Measurements from ENCODE around the gene CADM1. TPM values are rescaled to one million over a fixed set of nuclear protein-coding genes. Genes with fewer than 3 reads are reported as not detected.

The CADM1 gene
- total RNA-seq, 2 donors from 2014 or later = 49.6 to 137 TPM

DNA sequence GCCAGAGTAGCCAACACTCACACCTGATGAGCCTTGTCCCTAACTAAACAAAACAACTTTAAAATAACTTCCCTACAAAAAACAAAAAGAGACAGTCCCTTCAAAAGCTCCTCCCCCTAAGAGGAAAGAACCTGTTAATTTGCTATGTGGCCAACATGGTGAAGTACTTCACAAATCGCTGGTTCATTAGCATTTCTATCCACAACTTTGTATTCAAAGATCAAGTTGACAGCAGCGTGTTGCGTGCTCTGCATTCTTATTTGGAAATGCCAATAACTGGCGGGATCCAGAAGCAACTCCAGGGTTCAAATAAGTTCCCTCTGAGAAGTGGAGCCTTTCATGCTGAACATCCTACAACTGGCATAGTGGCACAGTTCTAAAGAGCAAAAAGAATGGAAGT is 48.6 kb downstream of the CADM1 start:
- no peak for DNase-seq (ENCODE audit: low spot score)
- no peaks in the 10 kb centered on the region for H3K36me3 ChIP-seq
- H3K27ac ChIP-seq = no peak overlapping the region
- H3K4me3 ChIP-seq = no peak overlapping the region
- no peaks in the 10 kb centered on the region for H3K27me3 ChIP-seq (replicated peaks; ENCODE audit: insufficient read depth)
- intact Hi-C loops (cut with DNase I) = no loop called here
- TF ChIP-seq, protein P1, sequence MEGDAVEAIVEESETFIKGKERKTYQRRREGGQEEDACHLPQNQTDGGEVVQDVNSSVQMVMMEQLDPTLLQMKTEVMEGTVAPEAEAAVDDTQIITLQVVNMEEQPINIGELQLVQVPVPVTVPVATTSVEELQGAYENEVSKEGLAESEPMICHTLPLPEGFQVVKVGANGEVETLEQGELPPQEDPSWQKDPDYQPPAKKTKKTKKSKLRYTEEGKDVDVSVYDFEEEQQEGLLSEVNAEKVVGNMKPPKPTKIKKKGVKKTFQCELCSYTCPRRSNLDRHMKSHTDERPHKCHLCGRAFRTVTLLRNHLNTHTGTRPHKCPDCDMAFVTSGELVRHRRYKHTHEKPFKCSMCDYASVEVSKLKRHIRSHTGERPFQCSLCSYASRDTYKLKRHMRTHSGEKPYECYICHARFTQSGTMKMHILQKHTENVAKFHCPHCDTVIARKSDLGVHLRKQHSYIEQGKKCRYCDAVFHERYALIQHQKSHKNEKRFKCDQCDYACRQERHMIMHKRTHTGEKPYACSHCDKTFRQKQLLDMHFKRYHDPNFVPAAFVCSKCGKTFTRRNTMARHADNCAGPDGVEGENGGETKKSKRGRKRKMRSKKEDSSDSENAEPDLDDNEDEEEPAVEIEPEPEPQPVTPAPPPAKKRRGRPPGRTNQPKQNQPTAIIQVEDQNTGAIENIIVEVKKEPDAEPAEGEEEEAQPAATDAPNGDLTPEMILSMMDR (IDR thresholded peaks at IDR 0.05) = no peak
- no peak for TF ChIP-seq POLR2A (IDR thresholded peaks at IDR 0.05)
- no peak for TF ChIP-seq POLR2AphosphoS5 (IDR thresholded peaks at IDR 0.05)
- H3K4me1 ChIP-seq (replicated peaks) = no peaks in the 10 kb centered on the region
- WGBS = 93% methylated on average over 4 of the region's 4 CpGs
- no peaks in the 10 kb centered on the region for H3K9me3 ChIP-seq

DNA sequence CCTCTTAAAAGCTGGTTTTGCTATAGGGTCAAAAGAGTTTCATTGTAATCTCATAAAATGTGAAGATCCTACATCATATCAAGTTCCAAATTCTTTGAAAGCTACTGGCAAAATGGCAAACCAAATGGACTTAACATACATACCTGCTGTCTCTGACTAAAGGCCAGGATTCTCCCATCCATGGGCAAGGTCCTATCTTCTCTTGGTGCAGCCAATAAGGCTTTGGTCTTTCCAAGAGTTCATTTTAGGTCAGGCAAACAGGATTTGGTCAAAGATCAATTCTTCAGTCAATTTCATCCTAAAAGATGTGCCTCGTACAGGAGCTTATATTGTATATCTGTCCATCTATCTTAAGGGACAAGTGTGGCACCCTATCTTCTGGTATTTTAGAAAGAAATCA is 49.7 kb downstream of the CADM1 start:
- intact Hi-C loops (cut with DNase I) = no loop called here
- 93% methylated on average over 1 of the region's 1 CpG for WGBS
- H3K4me1 ChIP-seq (replicated peaks) = no peaks in the 10 kb centered on the region

DNA sequence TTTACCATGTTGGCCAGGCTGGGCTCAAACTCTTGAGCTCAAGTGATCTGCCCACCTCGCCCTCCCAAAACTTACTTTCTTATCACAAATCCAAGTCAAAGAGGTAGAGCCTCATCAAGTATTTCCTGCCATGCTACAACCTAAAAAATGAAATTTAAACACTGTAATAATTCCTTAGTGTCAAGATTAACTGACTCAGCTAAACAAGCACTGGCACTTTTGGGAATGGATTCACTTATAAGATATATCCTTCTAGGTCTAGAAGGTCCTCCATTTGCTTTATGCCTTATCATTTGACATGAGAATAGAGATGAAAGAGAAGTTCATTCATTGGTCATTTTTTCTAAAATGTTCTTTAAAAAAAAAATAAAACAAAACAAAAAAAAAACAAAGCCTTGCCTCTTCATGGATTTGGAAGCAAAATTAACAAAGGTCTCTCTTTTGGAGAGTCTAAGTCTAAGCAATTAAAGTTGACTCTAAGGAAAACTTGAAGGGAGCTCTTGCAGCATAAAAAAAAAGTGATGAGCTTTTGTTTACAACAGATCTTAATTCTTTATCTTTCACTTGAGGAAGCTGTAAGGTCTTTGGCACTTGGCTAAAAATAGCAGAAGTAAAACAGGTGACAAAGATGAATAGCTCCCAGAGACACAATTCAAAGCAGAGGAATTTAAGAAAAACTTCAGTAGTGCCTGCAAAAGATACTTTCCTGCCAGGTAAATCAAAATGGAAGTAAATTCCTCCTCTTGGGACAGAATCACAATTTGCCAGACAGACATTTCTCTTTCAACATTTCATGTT is 50.3 kb downstream of the CADM1 start:
- Histone ChIP-seq H3K9me3 (no peaks in the 10 kb centered on the region), H3K27me3 (replicated peaks; ENCODE audit: insufficient read depth) (no peaks in the 10 kb centered on the region), H3K4me1 (replicated peaks) (no peaks in the 10 kb centered on the region), H3K27ac (no peak overlapping the region), H3K36me3 (no peaks in the 10 kb centered on the region), H3K4me3 (no peak overlapping the region)
- TF ChIP-seq POLR2AphosphoS5 (IDR thresholded peaks at IDR 0.05) = no peak
- WGBS = 100% methylated on average over 1 of the region's 1 CpG
- no peak for DNase-seq (ENCODE audit: low spot score)
- intact Hi-C loops (cut with DNase I) = no loop called here

More for the DNA sequence above, 49.7 kb downstream of the CADM1 start:
- H3K4me3 ChIP-seq = no peak overlapping the region
- no peaks in the 10 kb centered on the region for H3K9me3 ChIP-seq
- H3K27me3 ChIP-seq (replicated peaks; ENCODE audit: insufficient read depth) = no peaks in the 10 kb centered on the region
- H3K27ac ChIP-seq = no peak overlapping the region
- no peak for DNase-seq (ENCODE audit: low spot score)
- no peak for TF ChIP-seq POLR2A (IDR thresholded peaks at IDR 0.05)
- no peak for TF ChIP-seq POLR2AphosphoS5 (IDR thresholded peaks at IDR 0.05)
- TF ChIP-seq, protein P1 (IDR thresholded peaks at IDR 0.05) = no peak
- no peaks in the 10 kb centered on the region for H3K36me3 ChIP-seq

DNA sequence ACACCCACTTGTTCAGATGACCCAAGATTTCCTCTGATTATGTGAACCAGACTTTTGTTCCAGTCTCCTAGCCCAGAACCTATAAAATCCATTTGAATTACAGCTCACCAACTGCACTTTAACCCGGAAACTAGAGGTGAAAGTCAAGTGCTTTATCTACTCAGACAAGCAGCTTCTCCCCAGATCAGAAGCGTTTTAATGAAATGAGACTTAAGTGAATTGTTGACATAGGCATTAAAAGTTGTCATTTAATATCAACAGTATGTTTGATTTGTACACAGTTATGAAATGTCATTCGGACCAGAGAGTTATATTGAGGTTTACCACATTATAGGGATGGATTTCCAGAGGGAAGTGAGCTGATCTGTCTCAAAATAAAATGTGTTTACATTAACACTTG is 52.0 kb downstream of the CADM1 start:
- DNase-seq (ENCODE audit: low spot score) = no peak
- no peaks in the 10 kb centered on the region for H3K4me1 ChIP-seq (replicated peaks)
- intact Hi-C loops (cut with DNase I) = no loop called here
- no peaks in the 10 kb centered on the region for H3K9me3 ChIP-seq
- H3K4me3 ChIP-seq = no peak overlapping the region
- H3K27me3 ChIP-seq (replicated peaks; ENCODE audit: insufficient read depth) = no peaks in the 10 kb centered on the region
- no peak overlapping the region for H3K27ac ChIP-seq
- H3K36me3 ChIP-seq = no peaks in the 10 kb centered on the region
- TF ChIP-seq, protein P1 (IDR thresholded peaks at IDR 0.05) = no peak
- TF ChIP-seq POLR2A (IDR thresholded peaks at IDR 0.05) (no peak), POLR2AphosphoS5 (IDR thresholded peaks at IDR 0.05) (no peak)
- WGBS = 28% methylated on average over 3 of the region's 3 CpGs

DNA sequence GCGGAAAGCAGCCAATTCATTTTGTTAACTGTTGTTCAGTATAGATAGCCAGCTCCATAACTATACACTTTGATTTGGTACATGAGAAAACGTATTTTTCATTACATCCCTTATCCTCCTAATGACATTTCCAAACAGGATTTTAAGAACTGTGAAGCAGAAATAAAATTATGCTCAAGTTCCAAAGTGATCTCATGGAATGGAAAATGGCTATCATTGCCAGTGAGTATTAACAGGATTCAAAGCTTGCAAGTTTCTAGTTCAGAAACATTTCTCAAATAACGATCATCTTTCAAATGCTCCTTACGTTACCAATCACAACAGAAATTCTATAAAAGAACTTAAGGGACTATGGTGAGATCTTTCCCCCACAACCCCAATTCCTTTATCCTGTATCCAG is 53.7 kb downstream of the CADM1 start:
- Histone ChIP-seq H3K27ac (no peak overlapping the region), H3K9me3 (no peaks in the 10 kb centered on the region), H3K4me1 (replicated peaks) (no peaks in the 10 kb centered on the region), H3K27me3 (replicated peaks; ENCODE audit: insufficient read depth) (no peaks in the 10 kb centered on the region), H3K36me3 (no peaks in the 10 kb centered on the region), H3K4me3 (no peak overlapping the region)
- TF ChIP-seq POLR2AphosphoS5 (IDR thresholded peaks at IDR 0.05) (no peak), POLR2A (IDR thresholded peaks at IDR 0.05) (no peak)
- TF ChIP-seq, protein P1 (IDR thresholded peaks at IDR 0.05) = no peak
- DNase-seq (ENCODE audit: low spot score) = no peak
- 84% methylated on average over 4 of the region's 4 CpGs for WGBS
- intact Hi-C loops (cut with DNase I) = no loop called here

Measured in prostate gland (tissue), 2 donors.